VCaP (cell line): ENCODE data around the gene INAVA.

Source experiments
- H3K27ac ChIP-seq: fragments of 450-650 bp; 2 replicates; pipeline ENCODE4 v1.5.1; 2017
- TF ChIP-seq, protein P1 (sequence below): fragments of 450-650 bp; conservative IDR thresholded peaks from 2 replicates; pipeline ENCODE4 v1.5.1; 2017; ENCODE audit warnings: mild to moderate bottlenecking, moderate library complexity

Gene INAVA

DNA sequence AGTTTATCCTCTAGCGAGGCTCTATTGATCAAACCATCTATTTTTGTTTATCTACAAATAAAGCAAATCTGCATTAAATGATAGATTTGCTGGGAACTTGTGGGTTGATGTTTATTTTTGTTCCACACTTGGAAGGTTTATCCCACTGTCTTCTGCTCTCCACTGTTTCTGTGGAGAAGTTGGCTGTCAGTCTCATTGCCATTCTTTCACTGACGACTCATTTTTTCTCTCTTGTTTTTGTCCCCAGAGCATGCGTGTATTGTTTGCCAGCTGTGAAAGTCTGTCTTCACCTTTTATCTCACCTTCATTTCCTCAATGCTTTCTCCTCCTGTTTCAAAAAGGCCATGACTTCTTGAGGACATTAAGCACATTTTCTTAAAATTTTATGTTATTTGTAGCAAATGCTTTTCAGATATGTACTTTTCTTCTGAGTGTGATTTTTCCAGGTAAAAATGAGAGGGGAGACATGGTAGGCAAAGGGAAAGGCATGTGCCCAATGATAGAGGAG lies 52.4 kb downstream of the INAVA start:
- TF ChIP-seq, protein P1, sequence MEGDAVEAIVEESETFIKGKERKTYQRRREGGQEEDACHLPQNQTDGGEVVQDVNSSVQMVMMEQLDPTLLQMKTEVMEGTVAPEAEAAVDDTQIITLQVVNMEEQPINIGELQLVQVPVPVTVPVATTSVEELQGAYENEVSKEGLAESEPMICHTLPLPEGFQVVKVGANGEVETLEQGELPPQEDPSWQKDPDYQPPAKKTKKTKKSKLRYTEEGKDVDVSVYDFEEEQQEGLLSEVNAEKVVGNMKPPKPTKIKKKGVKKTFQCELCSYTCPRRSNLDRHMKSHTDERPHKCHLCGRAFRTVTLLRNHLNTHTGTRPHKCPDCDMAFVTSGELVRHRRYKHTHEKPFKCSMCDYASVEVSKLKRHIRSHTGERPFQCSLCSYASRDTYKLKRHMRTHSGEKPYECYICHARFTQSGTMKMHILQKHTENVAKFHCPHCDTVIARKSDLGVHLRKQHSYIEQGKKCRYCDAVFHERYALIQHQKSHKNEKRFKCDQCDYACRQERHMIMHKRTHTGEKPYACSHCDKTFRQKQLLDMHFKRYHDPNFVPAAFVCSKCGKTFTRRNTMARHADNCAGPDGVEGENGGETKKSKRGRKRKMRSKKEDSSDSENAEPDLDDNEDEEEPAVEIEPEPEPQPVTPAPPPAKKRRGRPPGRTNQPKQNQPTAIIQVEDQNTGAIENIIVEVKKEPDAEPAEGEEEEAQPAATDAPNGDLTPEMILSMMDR = no peak
- H3K27ac ChIP-seq = no peak overlapping the region

DNA sequence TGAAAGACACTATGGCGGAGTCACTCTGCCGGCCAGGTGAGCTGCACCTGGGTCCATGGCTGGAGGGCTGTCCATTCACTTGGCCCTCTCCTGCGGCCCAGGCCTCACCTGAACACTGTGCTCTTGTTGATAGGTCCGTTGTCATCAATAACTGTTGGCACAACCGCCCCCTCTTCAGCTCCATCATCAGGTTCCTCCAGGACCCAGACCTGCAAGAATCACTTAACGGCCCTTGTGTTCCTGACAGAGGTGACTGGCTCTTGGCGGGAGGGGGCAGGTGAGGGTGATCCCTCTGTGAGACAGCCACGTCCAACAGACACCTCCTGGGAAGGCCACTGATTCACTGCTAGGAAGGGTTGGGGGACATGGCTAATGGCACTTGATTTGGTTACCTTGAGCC lies 54.9 kb downstream of the INAVA start:
- TF ChIP-seq, protein P1 = no peak

DNA sequence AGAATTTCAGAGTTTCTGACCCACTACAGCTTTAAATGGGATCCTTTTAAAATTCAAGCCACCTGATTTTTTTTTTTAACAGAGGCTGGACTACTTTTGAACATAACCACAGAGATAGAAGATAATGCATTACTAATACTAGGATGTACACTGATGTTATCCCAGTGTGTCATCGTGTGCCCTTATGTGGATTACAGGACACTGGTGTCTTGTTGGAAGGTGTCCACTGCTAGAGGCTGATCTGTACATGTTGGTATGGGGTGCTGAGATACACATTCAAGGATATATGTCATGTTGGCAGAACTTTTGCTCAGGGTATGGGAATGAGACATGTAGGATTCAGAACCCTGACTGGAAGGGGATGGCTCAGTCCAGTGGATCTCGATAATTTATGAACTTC lies 56.3 kb downstream of the INAVA start:
- TF ChIP-seq, protein P1 = no peak
- no peak overlapping the region for H3K27ac ChIP-seq

More for the DNA sequence above, 54.9 kb downstream of the INAVA start:
- H3K27ac ChIP-seq = no peak overlapping the region

DNA sequence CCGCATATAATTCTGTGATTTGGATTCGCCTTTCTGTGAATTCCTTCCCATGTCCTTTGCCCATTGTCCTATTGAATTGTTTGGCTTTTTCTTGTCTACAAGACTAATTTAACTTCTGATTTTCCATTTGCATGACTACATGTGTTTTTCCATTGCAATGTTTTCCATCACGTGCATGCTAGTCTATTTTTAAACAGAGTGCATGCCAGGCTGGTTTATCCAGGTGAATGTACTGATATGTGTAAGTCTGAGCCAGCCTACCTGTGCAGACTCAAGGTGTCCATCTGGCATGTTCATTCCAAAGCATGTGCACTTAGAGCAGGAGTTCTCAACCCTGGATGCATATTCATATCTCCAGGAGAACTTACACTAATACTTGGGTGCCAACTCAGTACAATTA lies 59.7 kb downstream of the INAVA start:
- no peak overlapping the region for H3K27ac ChIP-seq
- TF ChIP-seq, protein P1 = no peak

DNA sequence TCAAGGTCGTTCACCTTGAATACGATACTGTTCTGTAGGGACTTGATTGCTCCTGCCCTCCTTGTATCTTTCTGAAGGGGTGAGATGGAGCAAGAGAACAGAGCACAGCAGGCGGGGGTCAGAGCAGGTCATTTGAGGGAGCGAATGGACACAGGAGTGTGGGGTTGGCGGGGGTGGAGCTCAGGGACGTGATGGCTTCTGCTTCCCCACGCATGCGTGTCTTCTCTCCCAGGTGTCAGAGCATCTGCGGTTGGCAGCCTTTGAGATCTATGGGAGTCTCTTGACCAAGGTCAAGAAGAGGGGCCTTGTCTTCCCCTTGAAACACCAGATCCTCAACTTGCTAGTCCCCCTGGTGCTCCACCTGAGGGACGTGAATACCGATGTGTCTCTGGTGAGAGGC lies 63.9 kb downstream of the INAVA start:
- TF ChIP-seq, protein P1 = no peak
- no peak overlapping the region for H3K27ac ChIP-seq

DNA sequence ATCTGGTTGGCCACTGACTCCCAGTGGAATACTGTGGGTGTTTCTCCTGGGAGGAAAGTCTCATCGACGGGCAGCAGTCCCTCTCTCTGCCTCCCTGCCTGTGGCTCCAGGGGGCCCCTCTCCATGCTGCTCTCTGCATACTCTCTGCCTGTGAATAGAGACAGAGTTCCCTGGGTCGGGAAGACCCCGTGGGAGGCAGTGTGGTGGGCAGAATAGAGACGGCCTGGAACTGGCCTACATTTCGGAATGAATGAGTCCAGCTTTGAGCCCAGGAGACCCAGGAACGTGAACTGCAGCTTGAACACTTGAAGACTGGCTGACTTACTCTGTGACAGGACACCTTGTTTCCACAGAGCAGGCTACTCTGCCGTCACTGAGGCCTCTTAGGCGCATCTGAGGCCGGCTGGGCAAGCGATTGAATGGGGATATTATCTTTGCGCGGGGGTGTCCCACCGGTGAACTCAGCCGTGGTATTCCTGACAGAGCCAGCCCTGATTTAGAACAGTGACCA lies 64.8 kb downstream of the INAVA start:
- TF ChIP-seq, protein P1 = no peak
- H3K27ac ChIP-seq = no peak overlapping the region

DNA sequence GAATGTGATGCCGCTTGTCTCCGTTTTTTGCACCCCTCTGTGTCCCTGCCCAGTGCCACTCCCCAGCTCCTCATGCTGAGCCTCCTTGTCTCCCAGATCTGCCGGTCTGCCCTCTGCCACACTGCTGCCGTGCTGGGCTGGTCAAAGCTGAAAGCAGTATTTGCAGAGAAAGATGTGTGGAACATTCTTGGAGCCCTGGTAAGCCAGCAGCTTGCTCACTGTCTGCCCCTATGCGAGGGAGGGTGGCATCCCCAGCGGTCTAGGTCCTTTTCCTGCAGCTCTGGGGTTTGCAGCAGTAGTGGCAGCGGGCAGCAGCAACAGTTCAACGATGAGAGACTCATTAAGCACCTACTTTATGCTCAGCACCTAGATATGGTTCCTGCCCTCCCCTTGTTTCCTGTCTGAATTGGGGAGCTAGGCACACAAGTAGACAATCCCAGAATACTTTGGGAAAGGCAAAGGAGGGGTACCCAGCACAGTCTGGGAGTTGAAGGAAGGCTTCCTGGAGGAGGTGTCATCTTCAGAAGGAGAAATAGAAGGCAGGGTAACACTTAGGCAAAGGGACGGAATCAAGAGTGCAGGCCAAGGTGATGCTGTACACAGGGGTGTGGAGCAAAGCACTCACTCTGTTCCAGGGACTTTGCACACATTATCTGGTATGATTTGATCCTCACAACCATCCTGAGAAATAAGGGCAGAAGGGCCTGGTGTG lies 65.7 kb downstream of the INAVA start:
- TF ChIP-seq, protein P1 = no peak
- H3K27ac ChIP-seq = no peak overlapping the region
